GM12878 (cell line): ENCODE measurements around the gene TP53I3. TPM values are rescaled to one million over a fixed set of nuclear protein-coding genes. Genes with fewer than 3 reads are reported as not detected.

ENCODE experiments used
- EZH2 ChIP-seq: IDR thresholded peaks from 2 replicates; pipeline ENCODE4 v1.6.1; 2012; ENCODE audit warnings: low read depth, mild to moderate bottlenecking, control low read depth, inconsistent platforms, low read length, borderline replicate concordance; ENCODE audit not compliant: control insufficient read depth
- IRF4 ChIP-seq: IDR thresholded peaks from 2 replicates; pipeline ENCODE4 v1.6.1; 2011; ENCODE audit warnings: low read depth, low read length
- MYB ChIP-seq: fragments of 150-350 bp; IDR thresholded peaks from 2 replicates; pipeline ENCODE4 v1.6.1; 2014; ENCODE audit warnings: mild to moderate bottlenecking, low read depth, low read length, borderline replicate concordance
- RB1 ChIP-seq: fragments of 450-650 bp; formaldehyde crosslinking; IDR thresholded peaks from 2 replicates; pipeline ENCODE4 v1.6.1; 2017; ENCODE audit warnings: mild to moderate bottlenecking, borderline replicate concordance
- YY1 ChIP-seq: IDR thresholded peaks from 2 replicates; pipeline ENCODE4 v1.6.1; 2011; ENCODE audit warnings: low read depth, mild to moderate bottlenecking, low read length
- polyA plus RNA-seq, 11 experiments: library from polyadenylated mRNA; depleted of rRNA in 4 of 11; unstranded in 6 of 11; stranded (reverse) in 5 of 11; fragments of >200 nt; fragmentation: Nextera tagmentation in 4 of 11; fragmentation: Illumina TruSeq in 1 of 11; extraction: Ambion mirVana in 4 of 11; extraction: Trizol in 1 of 11; gene quantifications; 1 replicate in 1 of 11; 2 replicates in 10 of 11; pipeline versions ENCODE4 v1.2.1 to v1.2.3, GENCODE V29; 2011 to 2016; ENCODE audit warnings: inconsistent platforms in 2 of 11, missing spikeins in 2 of 11, low read depth in 1 of 11
- total RNA-seq, 4 experiments: library from RNA; depleted of rRNA in 3 of 4; stranded (reverse); fragments of >200 nt in 3 of 4; fragmentation: Illumina TruSeq in 1 of 4; extraction: Trizol in 1 of 4; gene quantifications; 2 replicates each; pipeline versions ENCODE4 v1.2.1 to v1.2.3, GENCODE V29; 2013 to 2021
- TF ChIP-seq, protein P1 (sequence below): fragments of 450-650 bp; IDR thresholded peaks from 2 replicates; pipeline ENCODE4 v1.6.1; 2017; ENCODE audit warnings: antibody characterized with exemption, mild to moderate bottlenecking, moderate library complexity
- TF ChIP-seq, protein P2 (sequence below): fragments of 450-650 bp; IDR thresholded peaks from 2 replicates; pipeline ENCODE4 v1.6.1; 2017; ENCODE audit warnings: mild to moderate bottlenecking, moderate library complexity

Gene TP53I3
- total and polyA plus RNA-seq, 10 of the 15 experiments (the other 5 are each of a cell fraction or from before 2014, with no cell fraction given) = 1.4 to 57.4 (median 11.6) TPM

GRCh38 chr2:24040511-24040910 is 44.1 kb downstream of the TP53I3 start (continued):
- TF ChIP-seq, protein P1, sequence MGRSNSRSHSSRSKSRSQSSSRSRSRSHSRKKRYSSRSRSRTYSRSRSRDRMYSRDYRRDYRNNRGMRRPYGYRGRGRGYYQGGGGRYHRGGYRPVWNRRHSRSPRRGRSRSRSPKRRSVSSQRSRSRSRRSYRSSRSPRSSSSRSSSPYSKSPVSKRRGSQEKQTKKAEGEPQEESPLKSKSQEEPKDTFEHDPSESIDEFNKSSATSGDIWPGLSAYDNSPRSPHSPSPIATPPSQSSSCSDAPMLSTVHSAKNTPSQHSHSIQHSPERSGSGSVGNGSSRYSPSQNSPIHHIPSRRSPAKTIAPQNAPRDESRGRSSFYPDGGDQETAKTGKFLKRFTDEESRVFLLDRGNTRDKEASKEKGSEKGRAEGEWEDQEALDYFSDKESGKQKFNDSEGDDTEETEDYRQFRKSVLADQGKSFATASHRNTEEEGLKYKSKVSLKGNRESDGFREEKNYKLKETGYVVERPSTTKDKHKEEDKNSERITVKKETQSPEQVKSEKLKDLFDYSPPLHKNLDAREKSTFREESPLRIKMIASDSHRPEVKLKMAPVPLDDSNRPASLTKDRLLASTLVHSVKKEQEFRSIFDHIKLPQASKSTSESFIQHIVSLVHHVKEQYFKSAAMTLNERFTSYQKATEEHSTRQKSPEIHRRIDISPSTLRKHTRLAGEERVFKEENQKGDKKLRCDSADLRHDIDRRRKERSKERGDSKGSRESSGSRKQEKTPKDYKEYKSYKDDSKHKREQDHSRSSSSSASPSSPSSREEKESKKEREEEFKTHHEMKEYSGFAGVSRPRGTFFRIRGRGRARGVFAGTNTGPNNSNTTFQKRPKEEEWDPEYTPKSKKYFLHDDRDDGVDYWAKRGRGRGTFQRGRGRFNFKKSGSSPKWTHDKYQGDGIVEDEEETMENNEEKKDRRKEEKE = no peak
- TF ChIP-seq IRF4 (no peak), YY1 (no peak), RB1 (no peak), EZH2 (no peak), MYB (no peak)
- TF ChIP-seq, protein P2, sequence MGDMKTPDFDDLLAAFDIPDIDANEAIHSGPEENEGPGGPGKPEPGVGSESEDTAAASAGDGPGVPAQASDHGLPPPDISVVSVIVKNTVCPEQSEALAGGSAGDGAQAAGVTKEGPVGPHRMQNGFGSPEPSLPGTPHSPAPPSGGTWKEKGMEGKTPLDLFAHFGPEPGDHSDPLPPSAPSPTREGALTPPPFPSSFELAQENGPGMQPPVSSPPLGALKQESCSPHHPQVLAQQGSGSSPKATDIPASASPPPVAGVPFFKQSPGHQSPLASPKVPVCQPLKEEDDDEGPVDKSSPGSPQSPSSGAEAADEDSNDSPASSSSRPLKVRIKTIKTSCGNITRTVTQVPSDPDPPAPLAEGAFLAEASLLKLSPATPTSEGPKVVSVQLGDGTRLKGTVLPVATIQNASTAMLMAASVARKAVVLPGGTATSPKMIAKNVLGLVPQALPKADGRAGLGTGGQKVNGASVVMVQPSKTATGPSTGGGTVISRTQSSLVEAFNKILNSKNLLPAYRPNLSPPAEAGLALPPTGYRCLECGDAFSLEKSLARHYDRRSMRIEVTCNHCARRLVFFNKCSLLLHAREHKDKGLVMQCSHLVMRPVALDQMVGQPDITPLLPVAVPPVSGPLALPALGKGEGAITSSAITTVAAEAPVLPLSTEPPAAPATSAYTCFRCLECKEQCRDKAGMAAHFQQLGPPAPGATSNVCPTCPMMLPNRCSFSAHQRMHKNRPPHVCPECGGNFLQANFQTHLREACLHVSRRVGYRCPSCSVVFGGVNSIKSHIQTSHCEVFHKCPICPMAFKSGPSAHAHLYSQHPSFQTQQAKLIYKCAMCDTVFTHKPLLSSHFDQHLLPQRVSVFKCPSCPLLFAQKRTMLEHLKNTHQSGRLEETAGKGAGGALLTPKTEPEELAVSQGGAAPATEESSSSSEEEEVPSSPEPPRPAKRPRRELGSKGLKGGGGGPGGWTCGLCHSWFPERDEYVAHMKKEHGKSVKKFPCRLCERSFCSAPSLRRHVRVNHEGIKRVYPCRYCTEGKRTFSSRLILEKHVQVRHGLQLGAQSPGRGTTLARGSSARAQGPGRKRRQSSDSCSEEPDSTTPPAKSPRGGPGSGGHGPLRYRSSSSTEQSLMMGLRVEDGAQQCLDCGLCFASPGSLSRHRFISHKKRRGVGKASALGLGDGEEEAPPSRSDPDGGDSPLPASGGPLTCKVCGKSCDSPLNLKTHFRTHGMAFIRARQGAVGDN = no peak
- TF ChIP-seq, all 136 proteins: peak for 0
